ENCODE measurements around the gene POLR2I. TPM values are rescaled to one million over a fixed set of nuclear protein-coding genes. Genes with fewer than 3 reads are reported as not detected.

The POLR2I gene
- total RNA-seq, 8 experiments from 2014 or later: 87.3 to 171 (median 111) TPM

GRCh38 chr19:36120984-36121358 lies 6.3 kb upstream of the POLR2I start:
- in situ Hi-C loops (cut with MboI; ENCODE audit: low pct_unique_long_range_greater_than_20kb in 2 of 9, low sequenced_read_pairs in 9 of 9, unreplicated experiment in 9 of 9): loop anchor here in 1 of 9 experiments (10.0 kb wide), 1 partner anchor 54 kb away; no protein-coding TSS in a partner anchor
- H3K4me3 ChIP-seq: no peak overlapping the region
- no peak overlapping the region for H3K27ac ChIP-seq
- no CpG with 5 or more reads among the region's 18 CpGs for WGBS, 10 experiments
- ATAC-seq (replicated peaks in 6 of 8): peak in 4 of 8 experiments; percentile 7 to 24 (median 14)
- H3K4me1 ChIP-seq (replicated peaks in 1 of 2): peaks cover 2 to 3% of the 10 kb centered on the region in 2 donors

- no peak overlapping the region for H3K4me3 ChIP-seq
- H3K27ac ChIP-seq: no peak overlapping the region
- in situ Hi-C loops (cut with MboI; ENCODE audit: low pct_unique_long_range_greater_than_20kb in 2 of 9, low sequenced_read_pairs in 9 of 9, unreplicated experiment in 9 of 9): loop anchor here in 1 of 9 experiments (10.0 kb wide), 1 partner anchor 54 kb away; no protein-coding TSS in a partner anchor
- 57 to 88% (median 72%) methylated on average over 2 to 3 of the region's 26 CpGs; no CpG with 5 or more reads in 6 of the 10 experiments for WGBS, 10 experiments
- peak in 3 of 8 experiments; percentile 2 to 11 (median 5) for ATAC-seq (replicated peaks in 6 of 8)
- H3K4me1 ChIP-seq (replicated peaks in 1 of 2): peaks cover 2 to 3% of the 10 kb centered on the region in 2 donors
These were observed 5.7 kb upstream of the POLR2I start for GRCh38 chr19:36120092-36120983.

- Histone ChIP-seq H3K4me3 (peak overlapping the region; percentile 52 to 85 (median 56)), H3K4me1 (replicated peaks in 1 of 2) (peaks cover 6 to 8% of the 10 kb centered on the region in 2 donors), H3K27ac (no peak overlapping the region)
- no peak for ATAC-seq (replicated peaks in 6 of 8)
- WGBS, 10 experiments: 13 to 100% (median 86%) methylated on average over 1 of the region's 1 CpG; no CpG with 5 or more reads in 6 of the 10 experiments
- in situ Hi-C loops (cut with MboI; ENCODE audit: low pct_unique_long_range_greater_than_20kb in 2 of 9, low sequenced_read_pairs in 9 of 9, unreplicated experiment in 9 of 9): no loop called here
These were observed 1.6 kb upstream of the POLR2I start for GRCh38 chr19:36116344-36116637.

- Histone ChIP-seq H3K4me3 (peak within 1 kb of the TSS; percentile 54 to 85 (median 62)), H3K4me1 (replicated peaks in 1 of 2) (peaks cover 6 to 8% of the 10 kb centered on the region in 2 donors), H3K27ac (peak within 1 kb of the TSS; percentile 76 to 82)
- ATAC-seq (replicated peaks in 6 of 8): peak in 7 of 8 experiments; percentile 13 to 36 (median 27)
- WGBS, 10 experiments: 1 to 24% (median 8%) methylated on average over 4 to 17 of the region's 59 CpGs; no CpG with 5 or more reads in 6 of the 10 experiments
- in situ Hi-C loops (cut with MboI; ENCODE audit: low pct_unique_long_range_greater_than_20kb in 2 of 9, low sequenced_read_pairs in 9 of 9, unreplicated experiment in 9 of 9): no loop called here
These were observed 1.0 kb upstream of the POLR2I start, which contains the start of gene TBCB for GRCh38 chr19:36115453-36116343. TBCB (plus strand) TSS chr19:36115468; CDS start chr19:36115561, 93 bp downstream.

GRCh38 chr19:36113894-36114720 lies 568 bp downstream of the POLR2I start:
- Histone ChIP-seq H3K4me3 (peak overlapping the region; percentile 47 to 85 (median 62)), H3K27ac (peak overlapping the region; percentile 60 to 82), H3K4me1 (replicated peaks in 1 of 2) (peaks cover 6 to 8% of the 10 kb centered on the region in 2 donors)
- peak in 4 of 8 experiments; percentile 0 to 8 (median 4) for ATAC-seq (replicated peaks in 6 of 8)
- in situ Hi-C loops (cut with MboI; ENCODE audit: low pct_unique_long_range_greater_than_20kb in 2 of 9, low sequenced_read_pairs in 9 of 9, unreplicated experiment in 9 of 9): no loop called here
- WGBS, 10 experiments: 0 to 27% (median 20%) methylated on average over 2 to 12 of the region's 48 CpGs; no CpG with 5 or more reads in 5 of the 10 experiments

GRCh38 chr19:36113425-36113824 lies 1.2 kb downstream of the POLR2I start:
- H3K4me1 ChIP-seq (replicated peaks in 1 of 2): peaks cover 6 to 8% of the 10 kb centered on the region in 2 donors
- WGBS, 10 experiments: 70 to 97% (median 89%) methylated on average over 4 to 9 of the region's 34 CpGs; no CpG with 5 or more reads in 6 of the 10 experiments
- peak overlapping the region; percentile 47 to 85 (median 62) for H3K4me3 ChIP-seq
- H3K27ac ChIP-seq: no peak overlapping the region
- in situ Hi-C loops (cut with MboI; ENCODE audit: low pct_unique_long_range_greater_than_20kb in 2 of 9, low sequenced_read_pairs in 9 of 9, unreplicated experiment in 9 of 9): no loop called here
- ATAC-seq (replicated peaks in 6 of 8): no peak

- Histone ChIP-seq H3K27ac (no peak overlapping the region), H3K4me3 (no peak overlapping the region), H3K4me1 (replicated peaks in 1 of 2) (peaks cover 6 to 8% of the 10 kb centered on the region in 2 donors)
- ATAC-seq (replicated peaks in 6 of 8): no peak
- in situ Hi-C loops (cut with MboI; ENCODE audit: low pct_unique_long_range_greater_than_20kb in 2 of 9, low sequenced_read_pairs in 9 of 9, unreplicated experiment in 9 of 9): no loop called here
- WGBS, 10 experiments: 96 to 100% methylated on average over 4 to 10 of the region's 10 CpGs; no CpG with 5 or more reads in 8 of the 10 experiments
These were observed 2.0 kb downstream of the POLR2I start for GRCh38 chr19:36112678-36113077.

- in situ Hi-C loops (cut with MboI; ENCODE audit: low pct_unique_long_range_greater_than_20kb in 2 of 9, low sequenced_read_pairs in 9 of 9, unreplicated experiment in 9 of 9): no loop called here
- H3K4me3 ChIP-seq: no peak overlapping the region
- no peak for ATAC-seq (replicated peaks in 6 of 8)
- peaks cover 5 to 7% of the 10 kb centered on the region in 2 donors for H3K4me1 ChIP-seq (replicated peaks in 1 of 2)
- WGBS, 10 experiments: 55 to 87% (median 80%) methylated on average over 3 to 5 of the region's 13 CpGs; no CpG with 5 or more reads in 7 of the 10 experiments
- no peak overlapping the region for H3K27ac ChIP-seq
These were observed 3.5 kb downstream of the POLR2I start for GRCh38 chr19:36111200-36111539.

GRCh38 chr19:36110487-36111199 lies 4.0 kb downstream of the POLR2I start, which contains the start of gene OVOL3:
OVOL3 (plus strand) TSS chr19:36111143; CDS start chr19:36111203, 60 bp downstream.
- H3K4me3 ChIP-seq: no peak within 1 kb of the TSS
- 100% methylated on average over 1 of the region's 1 CpG; no CpG with 5 or more reads in 9 of the 10 experiments for WGBS, 10 experiments
- no peak for ATAC-seq (replicated peaks in 6 of 8)

GRCh38 chr19:36108684-36109083 lies 6.0 kb downstream of the POLR2I start:
- no peak overlapping the region for H3K4me3 ChIP-seq
- in situ Hi-C loops (cut with MboI; ENCODE audit: low pct_unique_long_range_greater_than_20kb in 2 of 9, low sequenced_read_pairs in 9 of 9, unreplicated experiment in 9 of 9): no loop called here
- H3K4me1 ChIP-seq (replicated peaks in 1 of 2): peaks cover 3 to 4% of the 10 kb centered on the region in 2 donors
- no peak overlapping the region for H3K27ac ChIP-seq
- WGBS, 10 experiments: 71 to 100% (median 92%) methylated on average over 1 to 3 of the region's 3 CpGs; no CpG with 5 or more reads in 3 of the 10 experiments
- no peak for ATAC-seq (replicated peaks in 6 of 8)

More at GRCh38 chr19:36110487-36111199, 4.0 kb downstream of the POLR2I start, which contains the start of gene OVOL3:
- H3K27ac ChIP-seq: no peak within 1 kb of the TSS
- peaks cover 4 to 5% of the 10 kb centered on the region in 2 donors for H3K4me1 ChIP-seq (replicated peaks in 1 of 2)
- in situ Hi-C loops (cut with MboI; ENCODE audit: low pct_unique_long_range_greater_than_20kb in 2 of 9, low sequenced_read_pairs in 9 of 9, unreplicated experiment in 9 of 9): no loop called here

- Histone ChIP-seq H3K4me1 (replicated peaks in 1 of 2) (no peaks in the 10 kb centered on the region), H3K27ac (no peak overlapping the region), H3K4me3 (no peak overlapping the region)
- in situ Hi-C loops (cut with MboI; ENCODE audit: low pct_unique_long_range_greater_than_20kb in 2 of 9, low sequenced_read_pairs in 9 of 9, unreplicated experiment in 9 of 9): no loop called here
- 92 to 100% (median 100%) methylated on average over 1 to 4 of the region's 5 CpGs; no CpG with 5 or more reads in 6 of the 10 experiments for WGBS, 10 experiments
- ATAC-seq (replicated peaks in 6 of 8): no peak
These were observed 7.7 kb downstream of the POLR2I start for GRCh38 chr19:36106991-36107390.

Measured in motor neuron (in vitro differentiated cells).